ENCODE results near the gene PTGS2.

DNA sequence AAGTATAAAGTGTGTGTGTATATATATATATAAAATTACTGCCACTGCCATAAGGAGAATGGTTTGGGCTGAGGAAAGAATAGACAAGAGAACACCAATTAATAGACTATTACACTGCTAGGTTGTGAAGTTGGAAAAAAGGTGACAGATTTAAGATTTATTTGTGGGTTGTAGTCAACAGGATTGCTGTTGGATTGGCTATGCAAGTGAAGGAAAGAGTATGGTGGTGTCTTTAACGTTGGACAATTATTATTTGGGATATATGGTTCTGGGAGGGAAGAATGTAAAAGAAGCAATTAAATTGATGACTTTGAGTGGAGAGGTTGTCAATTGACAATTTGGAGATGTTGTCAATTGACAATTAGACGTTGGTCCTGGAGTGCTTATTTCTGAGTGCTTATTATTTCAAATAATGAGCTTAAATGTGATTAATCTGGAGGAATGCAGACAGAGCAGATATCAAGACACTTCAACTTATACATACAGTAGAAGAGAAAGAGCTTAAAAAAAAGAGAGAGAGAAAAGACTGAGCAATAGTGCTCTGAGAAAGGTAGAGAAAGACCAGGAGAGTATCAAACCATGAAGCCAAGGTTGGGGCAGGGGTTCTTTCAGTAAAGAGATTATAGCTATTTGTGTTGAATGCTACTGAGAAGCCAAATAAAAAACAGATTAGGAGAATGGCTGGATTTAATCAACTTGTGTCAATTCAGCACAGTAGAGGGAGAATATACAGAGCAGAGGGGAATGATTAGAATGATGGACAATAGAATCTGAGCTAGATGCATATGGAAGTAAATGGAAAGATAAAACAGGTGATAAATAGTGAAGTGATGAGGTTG lies 9.7 kb downstream of the PTGS2 start:
- TF ChIP-seq CTCF (IDR thresholded peaks at IDR 0.05) (no peak), POLR2A (IDR thresholded peaks at IDR 0.05) (no peak)
